SK-N-MC (cell line): ENCODE measurements around the gene SH3PXD2A.

ENCODE experiments used
- DNase-seq: peaks from one replicate; pipeline ENCODE4 v3.0.0-alpha.2; 2011; ENCODE audit warnings: low read depth, low spot score
- H3K27ac ChIP-seq: fragments of 200-600 bp; sonication (generic); 2 replicates; pipeline ENCODE4 v1.5.1; 2016; ENCODE audit warnings: mixed run types
- H3K36me3 ChIP-seq: fragments of 200-600 bp; sonication (generic); 2 replicates; pipeline ENCODE4 v1.6.1; 2017; ENCODE audit warnings: antibody characterized with exemption, low read length, mixed read lengths; ENCODE audit not compliant: insufficient read depth
- H3K4me3 ChIP-seq: fragments of 200-600 bp; sonication (generic); 2 replicates; pipeline ENCODE4 v1.5.1; 2016
- H3K9ac ChIP-seq: fragments of 200-600 bp; sonication (generic); 2 replicates; pipeline ENCODE4 v1.8.0; 2017; ENCODE audit warnings: mixed run types, mixed read lengths; ENCODE audit not compliant: insufficient read length
- H3K9me3 ChIP-seq: fragments of 200-600 bp; sonication (generic); 2 replicates; pipeline ENCODE4 v1.6.1; 2017; ENCODE audit warnings: low read depth, mild to moderate bottlenecking, antibody characterized with exemption, low read length, moderate library complexity, mixed read lengths
- EZH2 ChIP-seq: fragments of 200-600 bp; sonication (generic); IDR thresholded peaks from one replicate; pipeline ENCODE4 v1.6.1; 2017; ENCODE audit warnings: antibody characterized with exemption
- FOXP2 ChIP-seq: optimal IDR thresholded peaks from 2 replicates; pipeline ENCODE3; 2011; ENCODE audit warnings: mild to moderate bottlenecking, moderate library complexity; ENCODE audit not compliant: insufficient read depth; ENCODE audit errors: extremely low read length, control extremely low read depth
- POLR2AphosphoS5 ChIP-seq: IDR thresholded peaks from 2 replicates; pipeline ENCODE4 v1.6.1; 2012; ENCODE audit warnings: mild to moderate bottlenecking, low read depth, low read length, borderline replicate concordance

The SH3PXD2A gene

DNA sequence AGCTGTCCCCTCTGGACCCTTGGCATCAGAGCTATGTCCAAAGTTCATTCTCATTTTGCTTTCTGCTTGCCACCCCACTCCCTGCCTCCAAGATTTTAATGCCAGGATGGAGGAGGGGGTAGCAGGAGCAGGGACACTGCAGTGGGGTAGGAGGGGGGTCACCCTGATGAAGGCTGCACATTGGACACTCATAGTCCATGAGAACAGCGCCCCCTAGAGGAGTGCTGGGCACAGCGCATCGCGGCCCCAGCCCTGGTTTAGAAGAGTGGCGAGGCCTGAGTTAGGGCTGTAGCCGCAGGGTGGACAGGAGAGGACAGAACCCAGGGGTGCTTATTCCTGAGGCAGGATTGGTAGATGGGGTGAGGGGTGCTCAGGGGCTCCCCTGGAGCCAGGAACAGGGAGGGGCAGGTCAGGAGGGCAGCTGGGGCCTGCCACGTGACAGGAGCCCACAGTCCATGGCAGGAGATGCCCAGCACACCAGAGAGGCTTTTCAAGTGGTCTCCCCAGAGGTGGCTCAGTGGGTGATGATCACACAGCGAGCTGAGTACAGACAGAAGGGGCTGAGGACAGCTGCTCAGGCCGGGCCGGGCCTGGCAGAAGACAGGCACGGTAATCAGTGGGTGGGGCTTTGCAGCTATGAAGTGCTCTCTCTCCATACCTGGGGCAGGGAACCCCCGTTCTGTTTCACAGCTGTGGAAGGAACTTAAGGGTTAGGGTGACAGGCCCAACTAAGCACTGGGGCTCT, 290.4 kb downstream of the SH3PXD2A start:
- Histone ChIP-seq H3K27ac (no peak overlapping the region), H3K4me3 (no peak overlapping the region), H3K9ac (no peak overlapping the region), H3K36me3 (no peaks in the 10 kb centered on the region), H3K9me3 (no peaks in the 10 kb centered on the region)
- TF ChIP-seq EZH2 (no peak), POLR2AphosphoS5 (no peak), FOXP2 (no peak)
- DNase-seq, result no peak

DNA sequence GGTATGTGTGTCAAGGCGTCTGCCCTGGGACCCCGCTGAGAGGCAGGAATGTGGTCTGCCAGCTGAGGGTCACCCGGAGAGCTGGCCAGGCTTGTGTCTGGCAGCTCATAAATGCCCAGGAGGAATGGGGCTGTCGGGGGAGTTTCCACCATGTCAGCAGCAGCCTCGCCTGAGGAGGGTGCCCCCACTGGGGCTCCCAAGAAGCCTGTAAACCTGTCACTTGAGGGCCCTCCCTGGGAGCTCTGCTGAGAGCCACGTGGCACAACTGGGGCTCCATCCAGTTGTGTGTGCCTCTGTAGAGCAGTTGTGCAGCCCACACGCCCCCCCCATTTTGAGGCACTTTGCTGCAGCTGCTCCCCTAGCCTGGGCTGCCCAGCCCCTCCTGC, 291.3 kb downstream of the SH3PXD2A start:
- no peak for DNase-seq
- no peaks in the 10 kb centered on the region for H3K9me3 ChIP-seq
- no peak overlapping the region for H3K4me3 ChIP-seq
- no peaks in the 10 kb centered on the region for H3K36me3 ChIP-seq
- TF ChIP-seq FOXP2 (no peak), EZH2 (no peak), POLR2AphosphoS5 (no peak)
- H3K9ac ChIP-seq, result no peak overlapping the region
- H3K27ac ChIP-seq, result no peak overlapping the region

DNA sequence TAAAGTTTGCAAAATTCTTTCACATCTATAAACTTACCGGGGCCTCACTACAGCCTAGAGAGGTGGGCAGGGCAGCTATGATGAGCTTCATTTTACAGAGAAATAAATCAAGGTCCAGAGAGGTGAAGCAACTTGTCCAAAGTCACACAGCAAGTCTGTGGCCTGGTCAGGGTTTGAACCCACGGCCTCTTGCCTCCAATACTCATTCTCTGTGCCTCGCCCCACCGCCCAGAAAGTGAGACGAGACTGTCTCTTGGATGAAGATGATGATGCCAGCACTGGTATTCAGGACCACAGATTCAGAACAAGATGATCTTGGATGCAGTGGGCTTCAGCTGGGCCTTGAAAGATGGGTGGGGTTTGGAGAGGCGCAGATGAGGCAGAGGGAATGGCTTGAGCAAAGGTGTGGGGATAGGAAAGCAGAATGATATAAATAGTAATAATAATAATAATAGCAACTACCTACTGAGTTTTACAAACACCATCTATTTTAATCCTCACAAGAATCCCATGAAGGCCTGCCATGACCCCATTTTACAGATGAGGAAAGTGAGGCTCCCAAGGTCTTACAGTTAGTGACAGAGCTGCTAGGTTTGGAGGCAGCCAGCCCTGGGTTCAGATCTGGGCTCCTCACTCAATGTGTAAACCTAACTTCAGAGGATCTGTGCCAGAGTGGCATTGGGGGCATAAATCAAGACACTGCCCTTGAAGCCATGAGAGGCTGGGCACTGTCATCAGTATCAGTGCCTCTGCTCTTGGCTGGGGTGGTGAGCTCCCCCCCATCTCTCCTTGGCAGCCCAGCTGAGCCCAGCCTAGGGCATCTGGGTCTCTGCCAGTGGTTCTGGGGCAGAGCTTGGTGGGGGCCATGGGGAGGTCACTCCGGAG, 291.9 kb downstream of the SH3PXD2A start:
- H3K36me3 ChIP-seq, result no peaks in the 10 kb centered on the region
- H3K4me3 ChIP-seq, result no peak overlapping the region
- no peak for DNase-seq
- no peaks in the 10 kb centered on the region for H3K9me3 ChIP-seq
- H3K9ac ChIP-seq, result no peak overlapping the region
- H3K27ac ChIP-seq, result no peak overlapping the region
- TF ChIP-seq FOXP2, result no peak
- TF ChIP-seq EZH2, result no peak
- TF ChIP-seq POLR2AphosphoS5, result no peak

GRCh38 chr10:103562383-103562782, 293.0 kb downstream of the SH3PXD2A start:
- H3K36me3 ChIP-seq, result no peaks in the 10 kb centered on the region
- no peak for DNase-seq
- no peak overlapping the region for H3K27ac ChIP-seq
- no peak overlapping the region for H3K4me3 ChIP-seq
- no peak overlapping the region for H3K9ac ChIP-seq
- TF ChIP-seq FOXP2, result no peak
- TF ChIP-seq POLR2AphosphoS5, result no peak
- TF ChIP-seq EZH2, result no peak
- H3K9me3 ChIP-seq, result no peaks in the 10 kb centered on the region

DNA sequence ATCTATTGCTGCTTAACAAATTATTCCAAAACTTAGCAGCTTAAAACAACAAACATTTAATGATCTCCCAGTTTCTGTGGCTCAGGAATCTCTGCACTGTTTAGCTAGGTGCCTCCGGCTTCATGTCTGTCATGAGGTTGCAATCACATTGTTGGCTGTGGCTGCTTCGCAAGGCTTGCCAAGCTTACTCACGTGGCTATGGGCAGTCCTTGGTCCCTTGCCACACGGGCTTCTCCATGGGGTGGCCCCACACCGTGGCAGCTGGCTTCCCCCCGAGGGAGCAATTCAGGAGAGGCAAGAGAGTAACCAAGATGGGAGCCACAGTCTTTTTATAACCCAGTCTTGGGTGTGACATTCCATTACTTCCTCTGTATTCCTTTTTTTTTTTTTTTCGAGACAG, 294.5 kb downstream of the SH3PXD2A start:
- H3K27ac ChIP-seq, result no peak overlapping the region

GRCh38 chr10:103559776-103560175, 295.6 kb downstream of the SH3PXD2A start:
- Histone ChIP-seq H3K36me3 (no peaks in the 10 kb centered on the region), H3K27ac (no peak overlapping the region), H3K4me3 (no peak overlapping the region), H3K9me3 (no peaks in the 10 kb centered on the region), H3K9ac (no peak overlapping the region)
- TF ChIP-seq EZH2 (no peak), POLR2AphosphoS5 (no peak), FOXP2 (no peak)
- no peak for DNase-seq

More for the DNA sequence above, 294.5 kb downstream of the SH3PXD2A start:
- Histone ChIP-seq H3K4me3 (no peak overlapping the region), H3K9ac (no peak overlapping the region), H3K36me3 (no peaks in the 10 kb centered on the region), H3K9me3 (no peaks in the 10 kb centered on the region)
- TF ChIP-seq EZH2, result no peak
- TF ChIP-seq POLR2AphosphoS5, result no peak
- TF ChIP-seq FOXP2, result no peak
- DNase-seq, result no peak

DNA sequence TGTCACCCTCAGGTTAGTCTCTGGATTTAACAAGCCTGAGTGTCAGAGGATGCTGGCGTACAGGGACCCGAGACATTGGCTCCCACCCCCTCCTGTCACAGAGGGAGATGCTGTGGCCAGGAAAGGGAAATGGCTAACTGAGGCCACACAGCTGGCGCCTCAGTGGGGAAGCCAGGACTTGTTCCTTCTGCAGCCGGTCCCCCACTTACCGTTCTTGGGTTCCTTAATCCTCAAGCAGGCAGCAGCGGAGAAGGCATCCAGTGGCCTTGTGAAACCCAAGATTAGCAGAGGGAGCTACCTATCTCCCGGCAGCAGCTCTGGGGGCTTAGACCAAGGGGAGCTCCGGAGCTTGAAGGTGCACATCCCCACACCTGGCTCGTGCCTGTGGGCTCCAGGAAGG, 296.5 kb downstream of the SH3PXD2A start:
- Histone ChIP-seq H3K9me3 (no peaks in the 10 kb centered on the region), H3K9ac (no peak overlapping the region), H3K36me3 (no peaks in the 10 kb centered on the region), H3K4me3 (no peak overlapping the region), H3K27ac (no peak overlapping the region)
- DNase-seq, result no peak
- TF ChIP-seq FOXP2 (no peak), POLR2AphosphoS5 (no peak), EZH2 (no peak)

DNA sequence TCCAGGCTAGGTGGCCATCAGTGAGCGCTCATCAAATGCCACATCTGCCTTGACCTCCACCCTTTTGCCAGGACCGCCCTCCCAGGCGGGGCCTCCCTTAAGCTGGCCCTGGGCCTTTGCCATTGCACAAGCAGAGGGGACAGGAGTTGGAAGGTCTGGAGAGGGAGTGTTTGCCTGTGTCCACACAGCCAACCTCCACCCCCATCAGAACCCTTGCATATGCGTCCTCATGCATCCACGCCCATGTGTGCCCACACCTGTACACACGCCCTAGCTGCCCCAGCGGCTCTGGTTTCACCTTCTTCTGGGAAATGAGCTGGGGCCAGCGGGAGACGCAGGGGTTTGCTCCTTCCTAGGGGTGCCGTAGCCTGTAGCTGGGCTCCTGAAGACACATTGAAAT, 297.9 kb downstream of the SH3PXD2A start:
- no peak overlapping the region for H3K27ac ChIP-seq
- no peak overlapping the region for H3K9ac ChIP-seq
- no peaks in the 10 kb centered on the region for H3K36me3 ChIP-seq

More for the DNA sequence above, 297.9 kb downstream of the SH3PXD2A start:
- Histone ChIP-seq H3K9me3 (no peaks in the 10 kb centered on the region), H3K4me3 (no peak overlapping the region)
- no peak for DNase-seq
- TF ChIP-seq FOXP2, result no peak
